DND-41 (cell line): ENCODE data around the gene JAK3.
"Not testable (repeated sequence)": the region's sequence is repeated elsewhere in the genome, so short reads cannot be mapped to it uniquely, and the experiment has no call there.

Experiments used
- ATAC-seq: fragments of 200-7000 bp; cut with Tn5 transposase; 3 replicates; pipeline ENCODE4 v1.9.1; 2021; ENCODE audit warnings: low read depth; ENCODE audit not compliant: insufficient read depth
- DNase-seq: peaks from one replicate; pipeline ENCODE4 v3.0.0-alpha.2; 2020
- H2AFZ ChIP-seq: 2 replicates; pipeline ENCODE4 v1.6.0; 2012; ENCODE audit warnings: low read depth, low read length
- H3K27ac ChIP-seq: 2 replicates; pipeline ENCODE4 v1.5.1; 2012; ENCODE audit warnings: low read length, inconsistent platforms
- H3K27me3 ChIP-seq: fragments of 200-600 bp; sonication (generic); 2 replicates; pipeline ENCODE4 v1.6.0; 2012; ENCODE audit warnings: low read length, mild to moderate bottlenecking, inconsistent platforms; ENCODE audit not compliant: insufficient read depth, poor library complexity
- H3K36me3 ChIP-seq: 2 replicates; pipeline ENCODE4 v1.5.1; 2012; ENCODE audit warnings: low read length, inconsistent platforms; ENCODE audit not compliant: insufficient read depth
- H3K4me1 ChIP-seq: 2 replicates; pipeline ENCODE4 v1.5.1; 2012; ENCODE audit warnings: mild to moderate bottlenecking, low read length; ENCODE audit not compliant: insufficient read depth
- H3K4me2 ChIP-seq: 2 replicates; pipeline ENCODE4 v1.6.0; 2012; ENCODE audit warnings: mild to moderate bottlenecking, moderate library complexity, low read length, inconsistent platforms; ENCODE audit not compliant: insufficient read depth
- H3K4me3 ChIP-seq, 2 experiments: fragments of 200-600 bp in 1 of 2; shearing (Covaris generic) in 1 of 2; 2 replicates each; pipeline ENCODE4 v1.5.1; 2012 to 2016; ENCODE audit warnings: inconsistent platforms in 2 of 2, low read length in 2 of 2, mild to moderate bottlenecking in 2 of 2, low read depth in 1 of 2, moderate library complexity in 1 of 2
- H3K79me2 ChIP-seq: 2 replicates; pipeline ENCODE4 v1.6.0; 2012; ENCODE audit warnings: low read length, inconsistent platforms; ENCODE audit not compliant: insufficient read depth
- H3K9ac ChIP-seq: 2 replicates; pipeline ENCODE4 v1.6.0; 2012; ENCODE audit warnings: low read depth, mild to moderate bottlenecking, inconsistent platforms, low read length, moderate library complexity
- H3K9me3 ChIP-seq: 2 replicates; pipeline ENCODE4 v1.5.1; 2012; ENCODE audit warnings: low read length, moderate library complexity, mild to moderate bottlenecking, inconsistent platforms; ENCODE audit not compliant: insufficient read depth, severe bottlenecking
- H4K20me1 ChIP-seq: 2 replicates; pipeline ENCODE4 v1.6.0; 2012; ENCODE audit warnings: low read length; ENCODE audit not compliant: insufficient read depth
- CTCF ChIP-seq: IDR thresholded peaks from 2 replicates; pipeline ENCODE4 v1.5.1; 2012; ENCODE audit warnings: borderline replicate concordance, low read length, moderate library complexity, mild to moderate bottlenecking; ENCODE audit not compliant: poor library complexity, severe bottlenecking; ENCODE audit errors: extremely low read depth
- EZH2 ChIP-seq: IDR thresholded peaks from 3 replicates; pipeline ENCODE4 v1.6.1; 2012; ENCODE audit warnings: borderline replicate concordance, low read depth, mild to moderate bottlenecking, moderate library complexity, low read length, inconsistent platforms; ENCODE audit not compliant: severe bottlenecking

Gene JAK3

DNA sequence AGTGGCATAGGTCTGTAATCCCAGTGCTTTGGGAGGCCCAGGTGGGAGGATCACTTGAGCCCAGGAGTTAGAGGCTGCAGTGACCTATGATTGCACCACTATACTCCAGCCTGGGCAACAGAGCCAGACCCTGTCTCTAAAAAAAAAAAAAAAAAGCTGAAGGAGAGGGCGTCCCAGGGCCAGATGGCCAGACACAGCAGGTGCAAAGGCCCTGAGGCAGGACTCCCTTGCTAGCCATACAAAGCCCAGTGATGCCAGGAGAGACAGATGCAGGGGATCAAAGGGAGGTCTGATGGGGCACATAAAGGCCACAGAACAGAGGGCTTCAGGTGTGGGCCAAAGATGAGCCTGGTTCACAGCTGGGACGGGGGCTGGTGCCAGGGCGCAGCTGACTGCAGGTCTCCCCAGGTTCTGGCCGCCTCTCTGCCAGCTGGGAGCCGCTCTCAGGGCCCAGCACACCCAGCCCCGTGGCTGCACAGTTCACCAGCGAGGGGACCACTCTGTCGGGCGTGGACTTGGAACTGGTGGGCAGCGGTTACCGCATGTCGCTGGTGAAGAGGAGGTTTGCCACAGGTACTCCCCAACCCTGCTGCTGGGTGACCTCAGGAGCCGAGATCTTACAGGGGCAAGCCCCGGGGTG lies 60.4 kb downstream of the JAK3 start:
- Histone ChIP-seq H3K79me2 (no peaks in the 10 kb centered on the region), H2AFZ (no peak overlapping the region), H3K9ac (no peak overlapping the region), H3K27me3 (no peaks in the 10 kb centered on the region), H4K20me1 (peaks cover 5% of the 10 kb centered on the region; the same call in 1 of the 2 replicates), H3K9me3 (no peaks in the 10 kb centered on the region), H3K27ac (no peak overlapping the region), H3K4me3 (no peak overlapping the region), H3K4me2 (no peak overlapping the region), H3K36me3 (peaks cover 43% of the 10 kb centered on the region), H3K4me1 (0 out of 2 replicates have a peak, but pooled peaks cover 3% of the 10 kb centered on the region)
- ATAC-seq (no peak), DNase-seq (no peak)
- TF ChIP-seq EZH2 (no peak), CTCF (no peak)

- no peak overlapping the region for H3K27ac ChIP-seq
- DNase-seq (peak; percentile 75), ATAC-seq (peak; percentile 73)
- no peaks in the 10 kb centered on the region for H3K4me1 ChIP-seq
- H3K79me2 ChIP-seq: no peaks in the 10 kb centered on the region
- peaks cover 5% of the 10 kb centered on the region; the same call in 1 of the 2 replicates for H4K20me1 ChIP-seq
- no peak overlapping the region for H3K4me2 ChIP-seq
- no peaks in the 10 kb centered on the region for H3K9me3 ChIP-seq
- no peaks in the 10 kb centered on the region for H3K27me3 ChIP-seq
- H3K4me3 ChIP-seq: no peak overlapping the region
- H3K9ac ChIP-seq: no peak overlapping the region
- TF ChIP-seq CTCF: peak; percentile 90
- TF ChIP-seq EZH2: no peak
- H3K36me3 ChIP-seq: peaks cover 62% of the 10 kb centered on the region
- no peak overlapping the region for H2AFZ ChIP-seq
Observed at GRCh38 chr19:17784201-17785008, 63.4 kb downstream of the JAK3 start.

- H3K36me3 ChIP-seq: peaks cover 57% of the 10 kb centered on the region
- not testable (repeated sequence) for H3K4me1 ChIP-seq, H3K27me3 ChIP-seq, ATAC-seq, H3K27ac ChIP-seq, H3K9me3 ChIP-seq, H3K9ac ChIP-seq, H3K4me2 ChIP-seq, H3K4me3 ChIP-seq, DNase-seq, H2AFZ ChIP-seq, H3K79me2 ChIP-seq, H4K20me1 ChIP-seq
Observed at GRCh38 chr19:17783721-17784120, 64.1 kb downstream of the JAK3 start.

- DNase-seq: no peak
- Histone ChIP-seq H3K27me3 (no peaks in the 10 kb centered on the region), H3K79me2 (no peaks in the 10 kb centered on the region), H4K20me1 (peaks cover 10% of the 10 kb centered on the region), H3K9ac (no peak overlapping the region), H3K4me2 (no peak overlapping the region), H2AFZ (no peak overlapping the region), H3K4me3 (no peak overlapping the region), H3K36me3 (peaks cover 61% of the 10 kb centered on the region), H3K4me1 (no peaks in the 10 kb centered on the region), H3K9me3 (no peaks in the 10 kb centered on the region), H3K27ac (no peak overlapping the region)
- no peak for ATAC-seq
- no peak for TF ChIP-seq CTCF
- no peak for TF ChIP-seq EZH2
Observed at GRCh38 chr19:17780781-17781180, 67.0 kb downstream of the JAK3 start.
